Activated T-helper 1 cell treated with Interleukin-2 at 50 U/mL for 16 hours (primary cell): ENCODE measurements around the gene TAS2R4.
"Not testable (repeated sequence)": the region's sequence is repeated elsewhere in the genome, so short reads cannot be mapped to it uniquely, and the experiment has no call there.

Experiments
- DNase-seq: peaks from one replicate; pipeline ENCODE4 v3.0.0-alpha.2; 2020; ENCODE audit warnings: low read depth

Gene TAS2R4, protein sequence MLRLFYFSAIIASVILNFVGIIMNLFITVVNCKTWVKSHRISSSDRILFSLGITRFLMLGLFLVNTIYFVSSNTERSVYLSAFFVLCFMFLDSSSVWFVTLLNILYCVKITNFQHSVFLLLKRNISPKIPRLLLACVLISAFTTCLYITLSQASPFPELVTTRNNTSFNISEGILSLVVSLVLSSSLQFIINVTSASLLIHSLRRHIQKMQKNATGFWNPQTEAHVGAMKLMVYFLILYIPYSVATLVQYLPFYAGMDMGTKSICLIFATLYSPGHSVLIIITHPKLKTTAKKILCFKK

DNA sequence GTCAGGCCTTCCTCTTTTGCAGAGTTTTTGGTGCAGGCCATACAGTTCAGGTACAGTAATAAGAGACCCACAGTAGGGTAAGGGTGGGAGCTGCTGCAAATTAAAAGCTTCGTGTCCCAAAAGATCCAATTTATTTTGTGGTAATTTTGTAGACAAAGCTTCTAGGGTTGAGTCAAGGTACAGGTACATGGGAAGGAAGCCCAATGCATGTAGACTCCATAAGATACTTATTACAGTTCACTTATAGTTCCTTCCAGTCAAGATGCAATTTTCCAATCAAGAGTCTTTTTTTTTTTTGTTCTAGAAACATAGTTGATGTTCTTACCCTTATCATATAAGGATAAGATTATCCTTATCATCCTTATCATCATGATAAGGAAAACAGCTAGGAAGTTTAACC lies at the start of gene TAS2R4:
TSS of gene TAS2R4 (plus strand) at position 301 of the 400 bp plus-strand sequence. CDS start 1,815 bp downstream, outside the sequence.
- no peak for DNase-seq

DNA sequence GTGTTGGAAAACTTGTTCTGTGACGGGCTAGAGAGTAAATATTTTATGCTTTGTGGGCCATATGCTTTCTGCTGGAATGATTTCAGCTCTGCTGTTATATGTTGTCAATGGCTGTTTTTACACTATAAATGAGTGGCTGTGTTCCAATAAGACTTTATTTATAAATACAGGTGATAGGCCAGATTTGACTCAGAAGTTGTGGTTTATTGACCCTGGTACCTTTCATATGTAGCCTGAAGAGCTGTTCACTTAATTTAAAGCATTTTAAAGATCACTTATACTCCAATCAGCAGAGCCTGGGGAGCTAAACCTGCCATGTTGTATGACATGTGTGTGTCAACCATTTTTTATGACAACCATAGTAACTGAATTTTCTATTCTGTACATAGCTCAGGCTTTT lies 47.5 kb upstream of the TAS2R4 start:
- DNase-seq: no peak

DNA sequence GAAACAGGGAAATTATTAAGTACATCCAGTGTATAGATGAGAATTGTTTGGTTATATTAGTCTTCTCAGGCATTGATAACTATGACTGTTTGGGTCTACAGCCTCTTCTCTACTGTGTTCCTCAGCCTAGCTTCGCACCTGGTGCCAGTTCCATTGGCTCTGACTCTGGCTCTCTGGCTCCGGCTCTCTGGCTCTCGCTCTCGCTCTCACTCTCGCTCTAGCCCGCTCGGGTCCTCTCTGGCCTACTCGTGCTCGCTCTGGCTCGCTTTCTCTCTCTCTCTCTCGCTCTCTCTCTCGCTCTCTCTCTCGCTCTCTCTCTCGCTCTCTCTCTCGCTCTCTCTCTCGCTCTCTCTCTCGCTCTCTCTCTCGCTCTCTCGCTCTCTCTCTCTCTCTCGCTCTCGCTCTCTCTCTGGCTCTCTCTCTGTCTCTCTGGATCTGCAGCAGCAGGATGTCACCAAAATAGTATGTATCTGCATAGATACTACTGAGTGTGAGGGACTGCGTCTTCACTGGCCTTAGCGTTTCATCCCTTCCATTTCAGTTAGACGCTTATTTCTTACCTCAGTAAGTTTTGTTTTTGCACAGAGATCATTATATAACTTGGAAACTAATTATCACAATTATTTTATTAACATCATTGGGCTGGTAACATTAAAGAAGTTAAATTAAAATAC lies 44.9 kb upstream of the TAS2R4 start:
- no peak for DNase-seq

DNA sequence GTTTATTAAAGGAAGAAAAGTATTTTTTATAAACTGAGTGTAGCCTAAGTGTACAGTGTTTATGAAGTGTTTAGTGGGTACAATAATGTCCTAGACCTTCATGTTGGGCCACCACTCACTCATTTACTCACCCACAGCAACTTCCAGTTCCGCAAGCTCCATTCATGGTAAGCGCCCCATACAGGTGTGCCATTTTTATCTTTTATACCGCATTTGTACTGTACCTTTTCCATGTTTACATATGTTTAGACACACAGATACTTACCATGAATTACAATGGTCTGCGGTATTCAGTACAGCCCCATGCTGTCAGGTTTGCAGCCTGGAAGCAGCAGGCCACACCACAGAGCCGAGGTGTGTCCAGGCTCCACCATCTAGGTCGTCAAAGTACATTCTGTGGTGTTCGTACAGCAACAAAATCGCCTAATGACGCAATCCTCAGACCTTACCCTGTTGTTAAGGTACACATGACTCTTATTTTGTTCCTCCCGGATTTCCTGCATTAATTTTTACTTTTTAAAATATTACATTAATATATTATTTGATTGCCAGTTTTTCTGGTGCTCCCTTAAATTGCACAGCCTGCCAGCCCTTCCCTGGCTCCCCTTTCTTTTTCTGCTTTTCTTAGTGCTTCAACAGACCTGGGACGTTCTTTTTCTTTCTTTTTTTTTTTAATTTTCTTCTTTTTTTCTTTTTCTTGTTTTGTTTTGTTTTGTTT lies 39.2 kb upstream of the TAS2R4 start:
- no peak for DNase-seq

DNA sequence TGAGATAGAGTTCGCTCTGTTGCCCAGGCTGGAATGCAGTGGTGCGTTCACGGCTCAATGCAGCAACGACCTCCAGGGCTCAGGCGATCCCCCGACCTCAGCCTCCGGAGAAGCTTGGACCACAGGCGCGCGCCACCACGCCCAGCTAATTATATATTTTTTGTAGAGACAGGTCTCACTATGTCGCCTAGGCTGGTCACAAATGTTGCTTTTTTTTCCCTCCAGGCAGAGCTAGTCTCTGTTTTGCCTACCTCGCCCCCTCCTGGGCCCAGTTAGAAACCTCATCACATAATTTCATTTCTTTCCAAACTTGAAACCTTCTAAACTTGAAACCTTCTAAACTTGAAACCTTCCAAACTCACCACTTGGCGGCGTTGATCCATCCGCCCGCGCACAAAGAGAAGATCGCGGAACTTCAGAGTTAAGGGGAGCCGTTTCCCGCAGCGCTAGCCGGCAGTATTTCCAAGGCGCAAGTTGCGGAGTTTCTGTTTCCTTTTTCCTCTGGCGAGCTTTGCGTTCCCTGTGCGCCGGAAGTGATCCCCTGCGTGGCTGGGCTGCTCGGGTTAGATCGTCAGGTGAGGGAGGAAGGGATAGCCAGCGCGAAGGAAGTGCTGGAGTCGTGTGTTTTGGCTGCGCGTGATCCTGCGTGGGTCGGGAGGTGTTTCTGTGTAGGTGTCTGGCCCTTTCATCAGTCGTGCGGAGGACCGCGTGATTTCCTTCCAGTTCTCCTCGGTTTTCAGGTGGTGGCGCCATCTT lies 38.5 kb upstream of the TAS2R4 start, which contains the start of gene SSBP1:
TSS of gene SSBP1 (plus strand) at position 523 of the 756 bp plus-strand sequence. CDS start 809 bp downstream, outside the sequence.
- DNase-seq: peak; percentile 83

DNA sequence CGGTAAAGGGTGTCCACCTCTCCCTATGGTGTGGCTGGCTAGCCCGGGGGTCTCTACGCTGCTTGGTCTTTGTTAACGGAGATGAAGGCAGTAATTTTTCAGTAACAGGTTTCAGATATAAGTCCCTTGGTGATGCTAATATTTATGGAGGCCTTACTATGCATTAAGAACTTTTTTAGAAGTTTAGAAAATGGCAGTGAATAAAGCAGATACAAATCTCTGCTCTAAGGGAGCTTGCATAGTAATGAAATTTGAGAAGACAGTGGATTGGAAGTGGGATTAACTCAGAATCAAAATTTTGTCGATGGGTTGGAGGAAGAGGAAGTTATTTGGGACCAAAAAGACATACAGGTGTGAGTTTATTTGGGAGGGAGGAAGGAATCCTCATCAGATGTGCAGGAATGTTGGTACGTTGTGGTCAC lies 37.9 kb upstream of the TAS2R4 start:
- DNase-seq: no peak

DNA sequence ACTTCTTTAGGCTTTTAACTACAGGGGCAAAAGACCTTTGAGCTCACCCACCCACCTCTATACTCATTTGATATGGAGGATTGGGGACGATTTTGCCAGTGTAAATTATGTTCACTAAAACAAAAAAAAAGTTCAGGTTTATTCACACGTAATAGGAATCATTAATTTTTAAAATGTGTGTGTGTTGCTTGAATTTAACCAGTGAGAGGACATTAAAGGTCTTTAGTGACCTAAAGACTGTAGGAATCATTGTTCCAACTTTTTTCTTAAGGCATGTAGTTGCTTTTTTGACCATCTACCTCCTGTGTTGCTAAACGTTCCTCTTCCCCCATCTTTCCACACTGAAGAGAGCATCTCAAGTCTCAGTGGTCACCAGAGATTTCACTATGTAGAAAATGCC lies 37.2 kb upstream of the TAS2R4 start:
- no peak for DNase-seq

DNA sequence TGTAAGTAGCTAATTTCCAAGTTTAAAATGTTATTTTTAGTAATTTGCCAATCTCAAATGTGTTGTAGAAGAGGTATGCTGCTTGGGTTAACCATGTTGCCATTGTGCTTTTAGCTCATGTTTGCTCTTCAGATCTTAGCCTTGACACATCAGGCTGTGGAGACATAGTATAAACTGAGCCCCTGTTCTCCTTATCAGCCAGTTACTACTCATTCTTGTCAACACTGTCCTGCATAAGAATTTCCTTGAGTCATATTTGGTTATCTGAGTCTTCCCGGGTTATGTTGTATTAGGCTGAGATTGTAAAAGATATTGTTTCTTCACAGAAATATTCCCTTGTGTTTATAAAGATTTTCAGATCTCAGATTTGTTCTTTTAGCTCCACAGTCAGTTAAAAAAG lies 34.2 kb upstream of the TAS2R4 start:
- DNase-seq: no peak

DNA sequence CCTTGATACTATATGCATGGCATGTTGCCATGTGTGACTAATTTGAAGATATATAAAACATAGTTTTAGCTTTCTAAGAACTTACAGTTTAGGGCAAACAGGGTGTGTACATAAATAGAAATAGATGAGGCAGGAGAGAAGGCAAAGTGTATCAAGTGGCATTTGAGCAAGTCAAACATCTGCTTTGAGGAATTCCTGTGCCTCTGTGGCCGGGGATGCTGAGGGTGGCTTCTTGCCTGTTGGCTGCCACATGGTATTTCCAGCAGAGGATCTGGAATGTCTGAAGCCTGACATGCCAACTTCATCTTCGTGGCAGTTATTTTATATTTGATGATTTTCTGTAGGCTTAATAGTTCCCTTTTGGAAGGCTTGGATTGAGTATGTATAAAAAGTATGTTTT lies 32.3 kb upstream of the TAS2R4 start:
- no peak for DNase-seq

DNA sequence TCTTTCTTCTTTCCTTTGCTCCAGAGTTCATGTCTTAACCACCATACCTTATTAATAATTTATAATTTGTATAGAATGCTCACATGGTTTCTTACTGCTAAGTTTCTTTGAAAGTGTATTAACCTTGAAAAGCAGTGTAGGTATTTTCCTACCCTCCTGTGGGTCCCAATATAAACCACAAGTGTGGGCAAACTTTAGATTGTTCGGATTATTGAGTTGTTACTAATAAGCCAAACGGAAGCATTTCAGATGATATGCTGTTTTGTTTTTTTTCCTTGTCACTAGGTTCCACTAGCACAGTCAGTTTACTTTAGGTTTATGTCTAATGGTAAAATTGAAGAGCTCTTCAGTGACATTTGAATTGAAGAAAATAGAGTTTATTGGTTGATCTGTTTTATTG lies 28.1 kb upstream of the TAS2R4 start:
- DNase-seq: no peak

DNA sequence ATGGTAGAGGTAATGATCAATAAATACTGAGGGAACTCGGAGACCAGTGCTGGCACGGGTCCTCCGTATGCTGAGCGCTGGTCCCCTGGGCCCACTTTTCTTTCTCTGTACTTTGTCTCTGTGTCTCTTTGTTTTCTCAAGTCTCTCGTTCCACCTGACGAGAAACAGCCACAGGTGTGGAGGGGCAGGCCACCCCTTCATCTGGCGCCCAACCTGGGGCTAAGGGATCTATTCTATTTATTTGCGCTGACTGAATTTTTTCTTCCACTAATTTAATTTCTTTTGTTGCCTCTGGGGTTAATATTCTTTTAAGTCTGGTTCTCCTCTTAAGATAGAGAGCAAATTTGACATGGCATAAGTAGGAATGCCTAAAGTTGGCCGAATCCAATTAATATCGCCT lies 24.6 kb upstream of the TAS2R4 start:
- not testable (repeated sequence) for DNase-seq

DNA sequence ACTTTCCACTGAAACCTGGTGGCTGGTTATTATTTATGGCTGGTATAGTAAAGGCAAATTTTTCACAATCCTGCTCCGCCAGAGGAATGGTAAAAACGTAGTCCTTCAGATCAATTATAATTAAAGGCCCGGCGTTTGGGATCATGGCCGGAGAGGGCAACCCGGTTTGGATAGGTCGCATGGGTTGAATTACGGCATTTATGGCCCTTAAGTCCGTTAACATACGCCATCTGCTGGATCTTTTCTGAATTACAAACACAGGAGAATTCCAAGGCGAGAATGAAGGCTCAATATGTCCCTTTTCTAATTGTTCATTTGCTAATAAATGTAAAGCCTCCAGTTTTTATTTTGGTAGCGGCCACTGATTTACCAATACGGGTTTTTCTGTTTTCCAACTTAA lies 23.8 kb upstream of the TAS2R4 start:
- DNase-seq: no peak

DNA sequence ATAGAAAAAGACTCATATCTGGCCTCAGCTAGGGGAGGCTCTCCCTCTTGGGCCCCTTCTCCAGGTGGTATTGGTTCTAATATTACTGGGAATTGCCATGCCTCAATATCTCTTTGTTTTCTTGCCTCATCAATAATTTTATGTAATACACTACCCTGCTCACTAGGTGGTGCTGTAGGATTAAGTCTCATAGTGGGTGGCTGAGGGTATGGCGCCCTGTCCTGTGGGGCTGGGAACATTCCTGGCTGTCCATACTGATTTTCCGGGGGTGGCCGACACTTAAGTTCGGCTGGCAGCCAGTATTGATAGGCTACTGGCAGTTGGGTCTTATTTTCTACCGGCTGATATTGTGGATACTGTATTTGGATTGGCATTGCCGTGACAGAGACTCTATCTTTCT lies 21.5 kb upstream of the TAS2R4 start:
- no peak for DNase-seq

DNA sequence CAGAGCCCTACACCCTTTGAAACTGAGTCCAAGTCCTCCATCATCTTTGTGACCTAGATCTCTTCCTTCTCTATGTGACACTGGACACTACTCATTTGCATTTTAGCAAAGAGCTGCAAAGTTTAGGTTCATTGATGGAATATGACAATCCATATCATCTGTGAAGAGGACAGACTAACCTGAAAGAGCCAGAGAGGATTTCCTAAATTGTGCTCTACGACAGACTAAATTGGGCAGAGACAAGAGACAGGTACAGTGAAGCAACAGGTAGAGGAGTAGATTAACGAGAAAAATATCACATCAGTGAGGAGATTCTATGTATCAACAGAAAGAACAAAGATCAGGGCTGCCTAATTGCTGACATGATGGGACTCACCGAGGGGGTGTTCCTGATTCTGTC lies 12.7 kb upstream of the TAS2R4 start, which contains the start of gene TAS2R3:
TSS of gene TAS2R3 (plus strand) at position 301 of the 400 bp plus-strand sequence. CDS start at position 363, 62 bp downstream.
- no peak for DNase-seq

DNA sequence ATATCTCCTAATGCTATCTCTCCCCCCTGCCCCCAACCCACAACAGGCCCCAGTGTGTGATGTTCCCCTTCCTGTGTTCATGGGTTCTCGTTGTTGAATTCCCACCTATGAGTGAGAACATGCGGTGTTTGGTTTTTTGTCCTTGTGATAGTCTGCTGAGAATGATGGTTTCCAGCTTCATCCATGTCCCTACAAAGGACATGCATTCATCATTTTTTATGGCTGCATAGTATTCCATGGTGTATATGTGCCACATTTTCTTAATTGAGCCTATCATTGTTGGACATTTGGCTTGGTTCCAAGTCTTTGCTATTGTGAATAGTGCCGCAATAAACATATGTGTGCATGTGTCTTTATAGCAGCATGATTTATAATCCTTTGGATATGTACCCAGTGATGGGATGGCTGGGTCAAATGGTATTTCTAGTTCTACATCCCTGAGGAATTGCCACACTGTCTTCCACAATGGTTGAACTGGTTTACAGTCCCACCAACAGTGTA lies 6.3 kb upstream of the TAS2R4 start:
- not testable (repeated sequence) for DNase-seq

DNA sequence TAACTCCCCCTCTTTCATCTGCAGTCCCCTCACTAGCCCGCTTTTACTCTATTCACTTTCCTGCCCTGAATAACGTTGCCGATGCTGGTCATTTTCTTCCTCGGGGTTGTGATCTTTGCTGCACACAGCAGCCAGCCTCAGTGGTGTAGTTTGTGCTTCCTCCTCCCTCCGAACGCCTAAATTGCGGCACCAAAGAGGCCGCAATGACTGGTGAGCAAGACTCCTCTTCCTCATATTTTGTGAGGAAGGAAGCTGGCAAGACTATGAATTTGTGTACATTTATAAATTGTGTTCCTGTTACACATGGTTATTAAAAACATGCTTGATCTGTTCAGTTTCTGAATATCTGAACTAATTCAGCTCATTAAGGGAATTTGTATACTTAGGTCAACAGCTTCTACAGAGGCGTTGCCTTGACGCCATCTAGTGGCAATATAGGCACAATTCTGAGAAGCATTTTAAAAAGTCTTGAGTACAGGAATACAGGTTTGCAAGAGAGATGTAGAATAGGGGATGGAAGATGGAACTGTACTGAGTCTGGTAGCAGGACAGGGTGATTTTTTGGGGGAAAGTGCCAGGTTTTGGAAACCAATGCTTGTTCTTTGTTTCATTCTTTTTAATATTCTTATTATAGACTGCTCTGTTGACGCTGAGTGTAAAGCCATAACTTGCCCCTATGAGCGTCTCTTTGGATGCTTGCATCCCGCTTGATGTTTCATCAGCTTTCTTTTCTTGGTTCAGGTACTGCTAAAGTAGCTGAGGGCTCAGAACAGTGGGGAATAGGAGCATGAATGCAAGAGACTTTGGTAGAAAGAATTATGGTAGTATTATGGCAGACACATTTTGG lies 9.5 kb downstream of the TAS2R4 start:
- DNase-seq: no peak

DNA sequence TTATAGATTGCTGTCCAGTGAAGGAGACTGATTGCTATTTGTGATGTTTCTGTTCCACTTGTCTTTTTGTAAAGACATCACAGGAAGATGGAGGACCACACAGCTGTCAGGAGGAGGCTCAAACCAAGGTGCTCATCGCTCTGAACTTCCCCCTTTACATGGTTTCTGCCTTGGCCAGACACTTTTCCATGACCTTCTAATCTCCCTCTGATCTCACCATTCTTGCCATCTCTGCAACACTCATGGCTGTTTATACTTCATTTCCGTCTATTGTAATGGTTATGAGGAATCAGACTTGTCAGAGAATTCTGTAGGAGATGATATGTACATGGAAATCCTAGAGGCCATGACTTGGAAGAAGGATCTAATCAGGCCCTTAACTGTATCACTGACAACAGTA lies 11.8 kb downstream of the TAS2R4 start:
- no peak for DNase-seq

DNA sequence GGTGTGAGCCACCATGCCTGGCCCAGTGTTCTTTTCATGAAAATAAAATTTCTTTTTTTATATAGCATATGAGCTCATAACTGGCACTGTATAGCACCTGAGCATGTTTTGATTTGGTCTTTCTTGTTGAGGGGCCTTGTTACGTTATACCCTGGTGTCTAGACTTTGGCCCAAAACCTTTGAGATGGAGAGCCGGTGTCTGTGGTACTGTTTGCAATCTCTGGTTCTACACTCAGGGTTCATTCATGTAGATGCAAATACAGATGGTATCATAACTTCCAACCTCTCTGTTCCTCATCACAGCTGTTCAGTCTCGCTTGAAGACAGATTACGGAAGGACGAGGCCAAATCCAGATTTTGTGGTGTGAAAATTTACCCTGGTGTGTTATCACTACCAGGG lies 13.4 kb downstream of the TAS2R4 start, which contains the start of gene TAS2R5:
TSS of gene TAS2R5 (plus strand) at position 301 of the 400 bp plus-strand sequence. CDS start 145 bp downstream, outside the sequence.
- no peak for DNase-seq

DNA sequence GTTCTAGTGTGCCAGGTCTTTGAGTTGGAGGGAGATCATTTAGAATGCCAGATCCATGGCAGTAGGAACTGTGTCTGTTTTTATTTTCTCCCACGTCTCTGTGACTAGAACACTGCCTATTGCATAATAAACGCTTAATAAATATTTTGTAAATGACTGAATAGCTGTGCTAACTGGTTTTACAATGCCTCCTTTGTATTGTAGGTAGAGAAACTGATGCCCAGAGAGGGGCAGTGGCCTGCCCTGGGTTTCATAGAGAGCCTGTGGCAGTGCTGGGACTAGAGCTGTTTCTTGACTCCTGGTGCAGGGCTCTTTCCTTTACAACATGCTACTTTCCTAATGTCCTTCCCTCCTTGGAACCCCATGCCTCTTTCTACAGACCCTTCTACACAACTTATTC lies 16.1 kb downstream of the TAS2R4 start:
- DNase-seq: no peak

DNA sequence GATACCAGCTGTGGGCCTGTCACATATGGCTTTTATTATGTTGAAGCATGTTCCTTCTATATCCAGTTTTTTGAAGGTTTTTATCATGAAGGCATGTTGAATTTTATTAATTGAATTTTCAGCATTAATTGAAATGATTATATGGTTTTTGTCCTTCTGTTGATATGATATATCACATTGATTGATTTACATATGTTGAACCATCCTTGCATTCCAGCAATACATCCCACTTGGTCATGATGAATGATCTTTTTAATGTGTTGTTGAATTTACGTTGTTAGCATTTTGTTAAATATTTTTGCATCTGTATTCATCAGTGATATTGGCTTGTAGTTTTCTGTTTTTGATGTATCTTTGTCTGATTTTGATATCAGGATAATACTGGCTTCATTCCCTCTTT lies 43.6 kb downstream of the TAS2R4 start:
- no peak for DNase-seq

DNA sequence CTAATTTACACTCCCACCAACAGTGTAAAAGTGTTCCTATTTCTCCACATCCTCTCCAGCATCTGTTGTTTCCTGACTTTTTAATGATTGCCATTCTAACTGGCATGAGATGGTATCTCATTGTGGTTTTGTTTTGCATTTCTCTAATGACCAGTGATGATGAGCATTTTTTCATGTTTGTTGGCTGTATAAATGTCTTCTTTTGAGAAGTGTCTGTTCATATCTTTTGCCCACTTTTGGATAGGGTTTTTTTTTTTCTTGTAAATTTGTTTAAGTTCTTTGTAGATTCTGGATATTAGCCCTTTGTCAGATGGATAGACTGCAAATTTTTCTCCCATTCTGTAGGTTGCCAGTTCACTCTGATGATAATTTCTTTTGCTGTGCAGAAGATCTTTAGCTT lies 46.0 kb downstream of the TAS2R4 start:
- not testable (repeated sequence) for DNase-seq
